CD1c-positive myeloid dendritic cell (primary cell): ENCODE measurements around the gene ITGA11.

ENCODE experiments used
- DNase-seq: peaks from one replicate; pipeline ENCODE4 v3.0.0-alpha.2; 2016; ENCODE audit errors: extremely low spot score

ITGA11 gene

GRCh38 chr15:68310804-68311463 lies 121.0 kb downstream of the ITGA11 start:
- peak; percentile 16 for DNase-seq

- no peak for DNase-seq
These were observed 121.7 kb downstream of the ITGA11 start for GRCh38 chr15:68310178-68310803.

GRCh38 chr15:68309024-68309423 lies 122.9 kb downstream of the ITGA11 start:
- no peak for DNase-seq

- no peak for DNase-seq
These were observed 124.6 kb downstream of the ITGA11 start for GRCh38 chr15:68307131-68307928.

- no peak for DNase-seq
These were observed 126.5 kb downstream of the ITGA11 start for GRCh38 chr15:68305420-68305871.

GRCh38 chr15:68304589-68305337 lies 127.2 kb downstream of the ITGA11 start:
- DNase-seq: no peak

- DNase-seq: no peak
These were observed 128.2 kb downstream of the ITGA11 start for GRCh38 chr15:68303560-68304436.

GRCh38 chr15:68303134-68303533 lies 128.8 kb downstream of the ITGA11 start:
- no peak for DNase-seq

- no peak for DNase-seq
These were observed 129.2 kb downstream of the ITGA11 start for GRCh38 chr15:68302729-68303128.

- DNase-seq: peak; percentile 42
These were observed 130.7 kb downstream of the ITGA11 start for GRCh38 chr15:68301301-68301700.

- DNase-seq: no peak
These were observed 131.6 kb downstream of the ITGA11 start for GRCh38 chr15:68300115-68300940.

GRCh38 chr15:68299436-68299835 lies 132.5 kb downstream of the ITGA11 start:
- DNase-seq: no peak

- DNase-seq: peak; percentile 58
These were observed 133.0 kb downstream of the ITGA11 start for GRCh38 chr15:68298882-68299381.

GRCh38 chr15:68298336-68298735 lies 133.6 kb downstream of the ITGA11 start:
- no peak for DNase-seq

GRCh38 chr15:68295014-68295805 lies 136.8 kb downstream of the ITGA11 start:
- DNase-seq: no peak

GRCh38 chr15:68292967-68293366 lies 139.0 kb downstream of the ITGA11 start:
- no peak for DNase-seq

GRCh38 chr15:68292157-68292781 lies 139.7 kb downstream of the ITGA11 start:
- DNase-seq: no peak

GRCh38 chr15:68290715-68291114 lies 141.2 kb downstream of the ITGA11 start:
- DNase-seq: no peak
